ENCODE results near the gene MYEF2.

DNA sequence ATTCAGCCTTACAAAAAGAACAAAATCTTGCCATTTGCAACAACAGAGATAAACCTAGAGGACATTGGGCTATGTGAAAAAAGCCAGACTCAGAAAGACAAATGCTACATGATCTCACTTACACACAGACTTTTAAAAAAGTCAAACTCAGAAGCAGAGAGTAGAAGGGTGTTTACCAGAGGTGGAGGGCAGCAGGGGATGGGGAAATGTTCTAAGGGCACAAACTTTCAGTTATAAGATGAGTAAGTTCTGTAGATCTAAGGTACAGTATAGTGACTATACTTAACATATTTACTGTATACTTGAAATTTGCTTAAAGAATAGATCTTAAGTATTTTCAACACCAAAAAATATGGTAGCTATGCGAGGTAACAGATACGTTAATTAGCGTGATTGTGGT lies 3.0 kb downstream of the MYEF2 start:
- TF ChIP-seq, protein P1, sequence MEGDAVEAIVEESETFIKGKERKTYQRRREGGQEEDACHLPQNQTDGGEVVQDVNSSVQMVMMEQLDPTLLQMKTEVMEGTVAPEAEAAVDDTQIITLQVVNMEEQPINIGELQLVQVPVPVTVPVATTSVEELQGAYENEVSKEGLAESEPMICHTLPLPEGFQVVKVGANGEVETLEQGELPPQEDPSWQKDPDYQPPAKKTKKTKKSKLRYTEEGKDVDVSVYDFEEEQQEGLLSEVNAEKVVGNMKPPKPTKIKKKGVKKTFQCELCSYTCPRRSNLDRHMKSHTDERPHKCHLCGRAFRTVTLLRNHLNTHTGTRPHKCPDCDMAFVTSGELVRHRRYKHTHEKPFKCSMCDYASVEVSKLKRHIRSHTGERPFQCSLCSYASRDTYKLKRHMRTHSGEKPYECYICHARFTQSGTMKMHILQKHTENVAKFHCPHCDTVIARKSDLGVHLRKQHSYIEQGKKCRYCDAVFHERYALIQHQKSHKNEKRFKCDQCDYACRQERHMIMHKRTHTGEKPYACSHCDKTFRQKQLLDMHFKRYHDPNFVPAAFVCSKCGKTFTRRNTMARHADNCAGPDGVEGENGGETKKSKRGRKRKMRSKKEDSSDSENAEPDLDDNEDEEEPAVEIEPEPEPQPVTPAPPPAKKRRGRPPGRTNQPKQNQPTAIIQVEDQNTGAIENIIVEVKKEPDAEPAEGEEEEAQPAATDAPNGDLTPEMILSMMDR (IDR thresholded peaks at IDR 0.05): no peak
- no peak for TF ChIP-seq EMX1 (CRISPR knock-in tag; IDR thresholded peaks at IDR 0.05)
- TF ChIP-seq, protein P2, sequence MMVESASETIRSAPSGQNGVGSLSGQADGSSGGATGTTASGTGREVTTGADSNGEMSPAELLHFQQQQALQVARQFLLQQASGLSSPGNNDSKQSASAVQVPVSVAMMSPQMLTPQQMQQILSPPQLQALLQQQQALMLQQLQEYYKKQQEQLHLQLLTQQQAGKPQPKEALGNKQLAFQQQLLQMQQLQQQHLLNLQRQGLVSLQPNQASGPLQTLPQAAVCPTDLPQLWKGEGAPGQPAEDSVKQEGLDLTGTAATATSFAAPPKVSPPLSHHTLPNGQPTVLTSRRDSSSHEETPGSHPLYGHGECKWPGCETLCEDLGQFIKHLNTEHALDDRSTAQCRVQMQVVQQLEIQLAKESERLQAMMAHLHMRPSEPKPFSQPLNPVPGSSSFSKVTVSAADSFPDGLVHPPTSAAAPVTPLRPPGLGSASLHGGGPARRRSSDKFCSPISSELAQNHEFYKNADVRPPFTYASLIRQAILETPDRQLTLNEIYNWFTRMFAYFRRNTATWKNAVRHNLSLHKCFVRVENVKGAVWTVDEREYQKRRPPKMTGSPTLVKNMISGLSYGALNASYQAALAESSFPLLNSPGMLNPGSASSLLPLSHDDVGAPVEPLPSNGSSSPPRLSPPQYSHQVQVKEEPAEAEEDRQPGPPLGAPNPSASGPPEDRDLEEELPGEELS (CRISPR knock-in tag; IDR thresholded peaks at IDR 0.05): no peak
- TF ChIP-seq, protein P3, sequence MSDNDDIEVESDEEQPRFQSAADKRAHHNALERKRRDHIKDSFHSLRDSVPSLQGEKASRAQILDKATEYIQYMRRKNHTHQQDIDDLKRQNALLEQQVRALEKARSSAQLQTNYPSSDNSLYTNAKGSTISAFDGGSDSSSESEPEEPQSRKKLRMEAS (CRISPR knock-in tag; IDR thresholded peaks at IDR 0.05): no peak
- no peak for TF ChIP-seq CREB1 (CRISPR knock-in tag; IDR thresholded peaks at IDR 0.05)
- TF ChIP-seq, protein P4, sequence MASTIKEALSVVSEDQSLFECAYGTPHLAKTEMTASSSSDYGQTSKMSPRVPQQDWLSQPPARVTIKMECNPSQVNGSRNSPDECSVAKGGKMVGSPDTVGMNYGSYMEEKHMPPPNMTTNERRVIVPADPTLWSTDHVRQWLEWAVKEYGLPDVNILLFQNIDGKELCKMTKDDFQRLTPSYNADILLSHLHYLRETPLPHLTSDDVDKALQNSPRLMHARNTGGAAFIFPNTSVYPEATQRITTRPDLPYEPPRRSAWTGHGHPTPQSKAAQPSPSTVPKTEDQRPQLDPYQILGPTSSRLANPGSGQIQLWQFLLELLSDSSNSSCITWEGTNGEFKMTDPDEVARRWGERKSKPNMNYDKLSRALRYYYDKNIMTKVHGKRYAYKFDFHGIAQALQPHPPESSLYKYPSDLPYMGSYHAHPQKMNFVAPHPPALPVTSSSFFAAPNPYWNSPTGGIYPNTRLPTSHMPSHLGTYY (CRISPR knock-in tag; IDR thresholded peaks at IDR 0.05): no peak
- TF ChIP-seq, protein P5, sequence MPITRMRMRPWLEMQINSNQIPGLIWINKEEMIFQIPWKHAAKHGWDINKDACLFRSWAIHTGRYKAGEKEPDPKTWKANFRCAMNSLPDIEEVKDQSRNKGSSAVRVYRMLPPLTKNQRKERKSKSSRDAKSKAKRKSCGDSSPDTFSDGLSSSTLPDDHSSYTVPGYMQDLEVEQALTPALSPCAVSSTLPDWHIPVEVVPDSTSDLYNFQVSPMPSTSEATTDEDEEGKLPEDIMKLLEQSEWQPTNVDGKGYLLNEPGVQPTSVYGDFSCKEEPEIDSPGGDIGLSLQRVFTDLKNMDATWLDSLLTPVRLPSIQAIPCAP (CRISPR knock-in tag; IDR thresholded peaks at IDR 0.05): no peak
- TF ChIP-seq ZNF423 (CRISPR knock-in tag; IDR thresholded peaks at IDR 0.05): no peak
- no peak for TF ChIP-seq NFYB (CRISPR knock-in tag; conservative IDR thresholded peaks at IDR 0.05; ENCODE audit: low read depth)

Measured in WTC11 (cell line).